ENCODE measurements around the gene SEC23B. TPM values are rescaled to one million over a fixed set of nuclear protein-coding genes. Genes with fewer than 3 reads are reported as not detected.

The SEC23B gene
- total RNA-seq, 1 experiment from 2014 or later, result 103 TPM

GRCh38 chr20:18566892-18567738, 59.4 kb downstream of the SEC23B start, which contains the start of gene SMIM26:
Gene SMIM26, plus strand, starts transcription at chr20:18567432. Its CDS starts 47 bp downstream, at chr20:18567479.
- in situ Hi-C loops (cut with HindIII; ENCODE audit: low pct_unique_long_range_greater_than_20kb, low sequenced_read_pairs), result no loop called here

GRCh38 chr20:18567739-18568091, 60.0 kb downstream of the SEC23B start:
- DNase-seq (ENCODE audit: low read depth, low spot score), result no peak
- in situ Hi-C loops (cut with HindIII; ENCODE audit: low pct_unique_long_range_greater_than_20kb, low sequenced_read_pairs), result no loop called here

More at GRCh38 chr20:18566892-18567738, 59.4 kb downstream of the SEC23B start, which contains the start of gene SMIM26:
- peak; percentile 91 for DNase-seq (ENCODE audit: low read depth, low spot score)

DNA sequence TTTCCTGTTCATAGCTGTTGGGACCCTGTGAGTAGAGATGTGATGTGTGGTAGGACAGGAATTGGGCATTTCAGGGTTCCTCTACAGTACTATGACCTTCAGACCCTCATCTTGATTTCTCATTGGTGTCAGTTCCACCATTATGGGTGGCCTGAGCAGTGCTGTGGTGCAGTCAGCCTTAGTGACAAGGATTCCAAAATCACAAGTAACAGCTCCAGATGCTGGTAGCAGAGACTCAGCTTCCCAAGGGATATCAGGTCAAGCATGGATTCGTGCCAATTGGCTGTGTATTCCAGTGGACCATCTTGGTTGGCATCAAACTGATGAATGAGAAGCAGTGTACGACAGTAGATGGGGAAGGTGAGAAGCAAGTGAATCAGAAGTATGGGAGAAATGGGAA, 63.3 kb downstream of the SEC23B start:
- no peak for DNase-seq (ENCODE audit: low read depth, low spot score)
- in situ Hi-C loops (cut with HindIII; ENCODE audit: low pct_unique_long_range_greater_than_20kb, low sequenced_read_pairs), result no loop called here

GRCh38 chr20:18571578-18571977, 63.8 kb downstream of the SEC23B start:
- no peak for DNase-seq (ENCODE audit: low read depth, low spot score)
- in situ Hi-C loops (cut with HindIII; ENCODE audit: low pct_unique_long_range_greater_than_20kb, low sequenced_read_pairs), result no loop called here

DNA sequence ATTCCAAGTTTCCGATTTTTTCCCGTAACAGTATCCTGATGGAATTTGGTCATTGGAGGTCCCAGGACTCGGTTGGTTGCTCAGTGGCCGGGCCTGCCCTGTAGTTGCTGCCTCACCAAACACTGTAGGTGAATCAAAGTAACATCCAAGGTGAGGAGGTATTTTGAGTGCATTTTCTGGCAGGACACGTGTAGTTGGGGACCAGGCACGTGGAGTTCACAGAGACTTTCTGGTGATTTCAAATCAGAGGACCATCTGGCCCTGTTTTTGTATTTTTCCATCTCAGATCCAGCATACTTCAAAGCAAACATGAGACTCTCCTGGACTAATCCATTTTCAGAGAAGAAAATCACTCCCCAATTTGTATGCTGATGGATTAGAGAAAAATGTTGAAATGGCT, 70.2 kb downstream of the SEC23B start:
- no peak for DNase-seq (ENCODE audit: low read depth, low spot score)
- in situ Hi-C loops (cut with HindIII; ENCODE audit: low pct_unique_long_range_greater_than_20kb, low sequenced_read_pairs), result no loop called here

- in situ Hi-C loops (cut with HindIII; ENCODE audit: low pct_unique_long_range_greater_than_20kb, low sequenced_read_pairs), result no loop called here
- DNase-seq (ENCODE audit: low read depth, low spot score), result no peak
These were observed 70.8 kb downstream of the SEC23B start for GRCh38 chr20:18578581-18578980.

DNA sequence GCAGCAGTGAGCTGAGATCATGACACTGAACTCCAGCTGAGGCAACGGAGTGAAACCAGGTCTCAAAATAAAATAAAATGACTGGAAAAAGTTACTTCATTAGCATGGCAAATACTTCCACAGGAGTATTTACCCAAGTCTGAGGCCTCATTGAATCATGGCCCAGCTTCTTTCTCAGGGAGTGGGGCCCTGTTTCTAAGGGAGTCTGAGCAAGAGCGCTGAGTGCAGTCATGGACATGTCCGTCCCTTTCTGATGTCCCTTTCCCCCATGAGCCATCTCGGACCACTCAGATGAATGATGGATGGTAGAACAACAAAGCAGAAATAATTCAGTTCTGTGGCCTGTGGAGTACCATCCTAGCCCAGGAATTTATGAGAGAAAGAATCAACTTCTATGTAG, 72.3 kb downstream of the SEC23B start:
- DNase-seq (ENCODE audit: low read depth, low spot score), result no peak
- in situ Hi-C loops (cut with HindIII; ENCODE audit: low pct_unique_long_range_greater_than_20kb, low sequenced_read_pairs), result no loop called here

GRCh38 chr20:18585134-18585533, 77.4 kb downstream of the SEC23B start:
- in situ Hi-C loops (cut with HindIII; ENCODE audit: low pct_unique_long_range_greater_than_20kb, low sequenced_read_pairs), result no loop called here

GRCh38 chr20:18587665-18588573, 80.2 kb downstream of the SEC23B start, which contains the start of gene DTD1:
Gene DTD1, plus strand, starts transcription at chr20:18588054. Its CDS starts 19 bp downstream, at chr20:18588073.
- in situ Hi-C loops (cut with HindIII; ENCODE audit: low pct_unique_long_range_greater_than_20kb, low sequenced_read_pairs), result no loop called here

More at GRCh38 chr20:18585134-18585533, 77.4 kb downstream of the SEC23B start:
- DNase-seq (ENCODE audit: low read depth, low spot score), result peak; percentile 82

DNA sequence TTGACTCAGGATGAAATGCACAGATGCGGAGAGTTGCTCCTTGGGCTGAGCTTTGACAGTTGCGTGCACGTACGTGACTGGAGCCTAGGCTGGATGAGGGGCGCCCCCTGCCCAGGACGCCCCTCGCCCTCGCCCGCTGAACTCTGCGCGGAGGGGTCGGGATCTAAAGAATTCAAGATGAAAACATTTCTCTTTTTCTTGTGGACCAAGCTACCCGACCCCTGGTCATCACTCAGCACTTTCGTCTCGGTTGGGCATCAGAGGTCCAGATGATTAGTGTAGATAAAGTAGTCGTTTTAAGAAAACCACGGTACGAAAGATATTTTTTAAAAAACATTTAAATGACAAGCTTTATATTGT, 80.8 kb downstream of the SEC23B start:
- in situ Hi-C loops (cut with HindIII; ENCODE audit: low pct_unique_long_range_greater_than_20kb, low sequenced_read_pairs), result no loop called here
- no peak for DNase-seq (ENCODE audit: low read depth, low spot score)

More at GRCh38 chr20:18587665-18588573, 80.2 kb downstream of the SEC23B start, which contains the start of gene DTD1:
- DNase-seq (ENCODE audit: low read depth, low spot score), result peak; percentile 93

DNA sequence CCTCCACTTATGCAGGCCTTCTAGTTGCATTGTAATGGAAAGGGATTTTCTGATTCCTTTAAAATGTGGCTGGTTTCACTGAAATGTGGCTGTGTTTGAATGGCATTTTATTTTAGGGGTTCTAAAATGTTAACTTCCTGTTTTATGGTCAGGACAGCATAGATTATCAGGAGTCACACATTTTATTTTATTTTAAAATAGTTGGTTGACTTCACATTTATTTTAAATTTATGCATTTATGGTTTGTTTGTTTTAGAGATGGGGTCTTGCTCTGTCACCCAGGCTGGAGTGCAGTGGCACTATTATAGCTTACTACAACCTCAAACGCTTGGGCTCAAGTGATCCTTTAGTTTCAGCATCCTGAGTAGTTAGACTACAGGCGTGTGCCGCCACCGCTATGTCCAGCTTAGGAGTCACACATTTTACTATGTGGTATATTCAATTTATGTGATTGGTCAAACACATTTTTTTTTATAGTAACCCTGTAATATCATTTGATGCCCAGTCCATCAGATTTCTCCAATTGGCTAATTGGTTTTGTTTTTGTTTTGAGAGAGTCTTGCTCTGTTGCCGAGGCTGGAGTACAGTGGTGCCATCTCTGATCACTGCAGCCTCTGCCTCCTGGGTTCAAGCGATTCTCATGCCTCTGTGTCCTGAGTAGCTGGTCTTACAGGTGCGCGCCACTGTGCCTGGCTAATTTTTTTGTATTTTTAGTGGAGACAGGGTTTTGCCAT, 82.4 kb downstream of the SEC23B start:
- in situ Hi-C loops (cut with HindIII; ENCODE audit: low pct_unique_long_range_greater_than_20kb, low sequenced_read_pairs), result no loop called here
- DNase-seq (ENCODE audit: low read depth, low spot score), result peak; percentile 22

GRCh38 chr20:18596270-18596669, 88.5 kb downstream of the SEC23B start:
- in situ Hi-C loops (cut with HindIII; ENCODE audit: low pct_unique_long_range_greater_than_20kb, low sequenced_read_pairs), result no loop called here
- DNase-seq (ENCODE audit: low read depth, low spot score), result no peak

DNA sequence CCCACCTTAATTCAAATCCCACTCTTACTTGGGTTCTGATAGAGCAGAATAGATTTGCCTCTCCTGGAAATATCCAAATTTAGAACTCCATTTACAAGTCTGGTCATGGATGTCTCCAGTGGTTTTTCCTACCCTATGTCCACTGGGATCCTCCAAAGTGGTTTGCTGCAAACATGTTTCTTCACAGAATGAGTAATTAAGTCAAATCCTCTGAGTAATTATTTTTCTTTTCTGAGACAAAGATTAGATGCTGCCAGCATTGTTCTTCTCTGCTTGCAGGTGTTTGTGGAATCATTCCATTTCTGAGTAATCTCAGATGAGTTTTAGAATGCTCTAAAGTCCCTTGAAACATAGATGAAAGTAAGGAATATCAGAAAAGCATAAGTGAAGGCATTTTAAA, 102.0 kb downstream of the SEC23B start:
- in situ Hi-C loops (cut with HindIII; ENCODE audit: low pct_unique_long_range_greater_than_20kb, low sequenced_read_pairs), result no loop called here
- no peak for DNase-seq (ENCODE audit: low read depth, low spot score)

Small RNA genes lying within 50 kb of the gene (small RNA-seq; reads per million reads assigned to genes)
- 0 to 0.05 reads per million in 2 experiments for gene MIR3192
- 0 reads per million in 2 experiments for gene RN7SL638P
- 0 reads per million in 2 experiments for gene RNU6ATAC34P

Other genes with a start within 250 kb of the SEC23B start
- 11.9 and 19.2 TPM in 2 replicates for gene ZNF133, start 219.4 kb upstream of the SEC23B start, total RNA-seq (2014; rRNA removed; shearing (Covaris generic))
- gene DZANK1, start 40.9 kb upstream of the SEC23B start, total RNA-seq (2014; rRNA removed; shearing (Covaris generic)), result 2.7 and 4.6 TPM in 2 replicates
- gene POLR3F, start 40.5 kb upstream of the SEC23B start, total RNA-seq (2014; rRNA removed; shearing (Covaris generic)), result 24.2 and 26.3 TPM in 2 replicates
- gene RBBP9, start 10.7 kb upstream of the SEC23B start, total RNA-seq (2014; rRNA removed; shearing (Covaris generic)), result 15.7 and 17.8 TPM in 2 replicates
- gene SMIM26, start 59.5 kb downstream of the SEC23B start, total RNA-seq (2014; rRNA removed; shearing (Covaris generic)), result 148 and 171 TPM in 2 replicates
- gene DTD1, start 80.1 kb downstream of the SEC23B start, total RNA-seq (2014; rRNA removed; shearing (Covaris generic)), result 70.4 and 82.0 TPM in 2 replicates